BE2C (cell line): ENCODE results near the gene FTH1.
A peak's percentile ranks its signal among the peaks of the same experiment; 100 is the strongest.

Source experiments
- DNase-seq: peaks from one replicate; pipeline ENCODE4 v3.0.0-alpha.2; 2020
- H3K27me3 ChIP-seq: fragments of 250-450 bp; sonication (Bioruptor Pico); 2 replicates; pipeline ENCODE4 v1.5.1; 2020; ENCODE audit warnings: mild to moderate bottlenecking
- H3K36me3 ChIP-seq: fragments of 250-450 bp; sonication (Bioruptor Pico); 2 replicates; pipeline ENCODE4 v1.5.1; 2020; ENCODE audit warnings: mild to moderate bottlenecking
- H3K4me1 ChIP-seq: fragments of 250-450 bp; sonication (Bioruptor Pico); 2 replicates; pipeline ENCODE4 v1.5.1; 2020
- H3K4me3 ChIP-seq: 2 replicates; pipeline ENCODE4 v1.5.1; 2011; ENCODE audit warnings: low read depth, low read length
- H3K9me3 ChIP-seq: fragments of 250-450 bp; sonication (Bioruptor Pico); 2 replicates; pipeline ENCODE4 v1.5.1; 2020
- TF ChIP-seq, protein P1 (sequence below): IDR thresholded peaks from 2 replicates; pipeline ENCODE4 v1.5.1; 2012; ENCODE audit warnings: mild to moderate bottlenecking, low read depth, low read length

Gene FTH1

DNA sequence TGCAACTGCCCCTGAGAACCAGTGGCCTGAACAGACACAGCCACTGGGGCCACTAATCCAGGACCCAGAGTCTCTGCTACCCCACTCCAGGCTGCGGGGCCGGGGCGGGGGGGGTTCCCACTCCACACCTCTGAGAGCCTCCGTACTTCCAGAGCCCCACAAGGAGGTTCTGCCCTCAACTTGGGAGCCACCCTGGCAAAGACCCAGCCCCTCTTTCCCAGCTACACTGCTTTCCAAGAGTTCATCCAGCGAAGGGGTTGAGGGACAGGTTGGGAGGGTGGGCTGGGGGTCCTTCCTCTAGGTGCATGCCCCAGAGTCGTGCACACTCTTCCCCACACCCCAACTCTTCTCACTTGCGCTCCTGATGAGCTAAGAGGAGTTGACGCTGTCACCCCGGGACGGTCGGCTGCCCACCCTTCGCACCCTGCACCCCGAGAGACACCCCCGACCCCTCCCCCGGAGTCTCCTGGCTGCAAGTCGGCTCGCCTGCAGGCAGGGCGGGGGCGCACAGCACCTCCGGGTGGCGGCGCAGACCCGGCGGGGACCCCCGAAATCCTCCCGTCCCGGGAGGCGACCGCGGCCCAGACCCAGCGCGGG, 50.6 kb downstream of the FTH1 start:
- Histone ChIP-seq H3K4me1 (no peaks in the 10 kb centered on the region), H3K27me3 (no peaks in the 10 kb centered on the region), H3K4me3 (peak overlapping the region; percentile 43), H3K9me3 (no peaks in the 10 kb centered on the region), H3K36me3 (no peaks in the 10 kb centered on the region)
- TF ChIP-seq, protein P1, sequence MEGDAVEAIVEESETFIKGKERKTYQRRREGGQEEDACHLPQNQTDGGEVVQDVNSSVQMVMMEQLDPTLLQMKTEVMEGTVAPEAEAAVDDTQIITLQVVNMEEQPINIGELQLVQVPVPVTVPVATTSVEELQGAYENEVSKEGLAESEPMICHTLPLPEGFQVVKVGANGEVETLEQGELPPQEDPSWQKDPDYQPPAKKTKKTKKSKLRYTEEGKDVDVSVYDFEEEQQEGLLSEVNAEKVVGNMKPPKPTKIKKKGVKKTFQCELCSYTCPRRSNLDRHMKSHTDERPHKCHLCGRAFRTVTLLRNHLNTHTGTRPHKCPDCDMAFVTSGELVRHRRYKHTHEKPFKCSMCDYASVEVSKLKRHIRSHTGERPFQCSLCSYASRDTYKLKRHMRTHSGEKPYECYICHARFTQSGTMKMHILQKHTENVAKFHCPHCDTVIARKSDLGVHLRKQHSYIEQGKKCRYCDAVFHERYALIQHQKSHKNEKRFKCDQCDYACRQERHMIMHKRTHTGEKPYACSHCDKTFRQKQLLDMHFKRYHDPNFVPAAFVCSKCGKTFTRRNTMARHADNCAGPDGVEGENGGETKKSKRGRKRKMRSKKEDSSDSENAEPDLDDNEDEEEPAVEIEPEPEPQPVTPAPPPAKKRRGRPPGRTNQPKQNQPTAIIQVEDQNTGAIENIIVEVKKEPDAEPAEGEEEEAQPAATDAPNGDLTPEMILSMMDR = no peak
- DNase-seq = no peak

DNA sequence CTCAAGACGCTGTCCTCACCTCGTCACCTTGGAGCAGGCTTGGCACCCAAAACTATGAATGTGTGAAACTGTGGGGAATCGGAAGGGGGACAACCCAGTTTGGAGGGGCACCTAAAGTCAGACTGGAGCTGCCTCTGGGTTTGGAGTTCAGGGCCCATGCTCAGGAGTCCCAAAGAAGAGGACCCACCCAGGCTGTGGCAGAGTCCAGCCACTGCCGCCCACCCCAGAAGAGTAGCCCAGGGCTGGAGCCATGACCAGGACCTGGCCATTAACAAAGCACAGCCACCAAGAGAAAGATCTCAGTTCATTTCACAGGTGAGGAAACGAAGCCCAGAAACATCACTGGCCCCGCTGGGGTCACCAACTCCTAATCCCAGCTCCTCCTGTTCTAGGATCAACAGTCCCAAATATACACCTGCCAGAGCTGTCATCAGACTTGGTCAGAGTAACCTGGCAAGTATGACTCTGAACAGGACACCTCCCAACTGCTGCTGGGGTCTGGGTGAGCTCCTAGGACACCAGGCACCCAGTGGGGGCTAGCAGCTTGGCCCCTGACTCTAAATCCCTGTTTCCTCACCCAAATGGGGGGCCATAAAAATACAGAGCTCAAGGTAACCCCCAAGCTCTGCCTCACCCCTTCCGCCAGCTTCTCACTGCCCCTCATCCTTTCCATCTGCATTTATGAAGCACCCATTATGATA, 52.8 kb downstream of the FTH1 start:
- no peaks in the 10 kb centered on the region for H3K36me3 ChIP-seq
- TF ChIP-seq, protein P1 = no peak
- H3K27me3 ChIP-seq = no peaks in the 10 kb centered on the region
- no peaks in the 10 kb centered on the region for H3K4me1 ChIP-seq
- DNase-seq = no peak
- H3K4me3 ChIP-seq = no peak overlapping the region
- H3K9me3 ChIP-seq = no peaks in the 10 kb centered on the region
